ENCODE results near the gene MYO1F. TPM values are rescaled to one million over a fixed set of nuclear protein-coding genes. Genes with fewer than 3 reads are reported as not detected.

MYO1F gene
- total and polyA plus RNA-seq, 2 donors from 2014 or later = 1.7 to 35.8 TPM

- Histone ChIP-seq H3K27me3 (ENCODE audit: control insufficient read depth, insufficient read depth, low read length) (no peaks in the 10 kb centered on the region), H3K9ac (ENCODE audit: low read length in 3 of 3) (no peak overlapping the region), H3K4me1 (ENCODE audit: control insufficient read depth in 2 of 3, insufficient read depth in 2 of 3, low read depth in 1 of 3, low read length in 3 of 3) (peaks cover 0 to 15% (median 0%) of the 10 kb centered on the region in 3 donors), H3K27ac (ENCODE audit: low read depth in 2 of 2, low read length in 2 of 2) (no peak overlapping the region), H3K9me3 (ENCODE audit: control insufficient read depth in 2 of 3, insufficient read depth in 1 of 3, low read length in 3 of 3) (no peaks in the 10 kb centered on the region), H3K36me3 (ENCODE audit: control insufficient read depth in 2 of 3, insufficient read depth in 3 of 3, low read length in 3 of 3) (peaks cover 4 to 54% (median 34%) of the 10 kb centered on the region in 3 donors), H3K4me3 (ENCODE audit: low read length in 3 of 3) (no peak overlapping the region)
- DNase-seq (no peak), FAIRE-seq (no peak)
- TF ChIP-seq, protein P1, sequence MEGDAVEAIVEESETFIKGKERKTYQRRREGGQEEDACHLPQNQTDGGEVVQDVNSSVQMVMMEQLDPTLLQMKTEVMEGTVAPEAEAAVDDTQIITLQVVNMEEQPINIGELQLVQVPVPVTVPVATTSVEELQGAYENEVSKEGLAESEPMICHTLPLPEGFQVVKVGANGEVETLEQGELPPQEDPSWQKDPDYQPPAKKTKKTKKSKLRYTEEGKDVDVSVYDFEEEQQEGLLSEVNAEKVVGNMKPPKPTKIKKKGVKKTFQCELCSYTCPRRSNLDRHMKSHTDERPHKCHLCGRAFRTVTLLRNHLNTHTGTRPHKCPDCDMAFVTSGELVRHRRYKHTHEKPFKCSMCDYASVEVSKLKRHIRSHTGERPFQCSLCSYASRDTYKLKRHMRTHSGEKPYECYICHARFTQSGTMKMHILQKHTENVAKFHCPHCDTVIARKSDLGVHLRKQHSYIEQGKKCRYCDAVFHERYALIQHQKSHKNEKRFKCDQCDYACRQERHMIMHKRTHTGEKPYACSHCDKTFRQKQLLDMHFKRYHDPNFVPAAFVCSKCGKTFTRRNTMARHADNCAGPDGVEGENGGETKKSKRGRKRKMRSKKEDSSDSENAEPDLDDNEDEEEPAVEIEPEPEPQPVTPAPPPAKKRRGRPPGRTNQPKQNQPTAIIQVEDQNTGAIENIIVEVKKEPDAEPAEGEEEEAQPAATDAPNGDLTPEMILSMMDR (IDR thresholded peaks at IDR 0.05; ENCODE audit: borderline replicate concordance, extremely low read depth, insufficient read depth) = no peak
- intact Hi-C loops (cut with DNase I) = no loop called here
Measured at GRCh38 chr19:8478598-8478997, 98.6 kb downstream of the MYO1F start.

DNA sequence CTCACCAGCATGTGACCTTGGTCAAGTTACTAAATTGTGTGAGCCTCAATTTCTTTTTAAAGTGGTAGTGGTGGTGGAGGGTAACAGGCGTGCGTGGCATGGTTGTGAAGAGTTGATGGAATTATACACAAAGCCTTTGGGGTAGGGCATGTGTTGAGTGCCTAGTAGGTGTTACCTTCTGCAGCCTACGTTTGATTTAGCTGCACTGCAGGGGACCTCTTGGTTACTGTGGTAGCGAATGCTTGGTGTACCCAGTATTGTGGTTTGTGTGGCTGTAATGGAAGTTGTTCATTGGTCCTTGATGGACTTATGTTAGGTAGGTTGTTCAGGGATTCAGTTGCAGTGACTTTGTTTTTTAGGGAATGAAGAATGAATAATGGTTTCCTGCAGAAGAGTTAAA lies 99.4 kb downstream of the MYO1F start:
- FAIRE-seq (no peak), DNase-seq (no peak)
- H3K4me3 ChIP-seq (ENCODE audit: low read length in 3 of 3) = no peak overlapping the region
- TF ChIP-seq, protein P1 (IDR thresholded peaks at IDR 0.05; ENCODE audit: borderline replicate concordance, extremely low read depth, insufficient read depth) = no peak
- no peaks in the 10 kb centered on the region for H3K27me3 ChIP-seq (ENCODE audit: control insufficient read depth, insufficient read depth, low read length)
- peaks cover 0 to 15% (median 0%) of the 10 kb centered on the region in 3 donors for H3K4me1 ChIP-seq (ENCODE audit: control insufficient read depth in 2 of 3, insufficient read depth in 2 of 3, low read depth in 1 of 3, low read length in 3 of 3)
- H3K9ac ChIP-seq (ENCODE audit: low read length in 3 of 3) = no peak overlapping the region
- intact Hi-C loops (cut with DNase I) = no loop called here
- H3K36me3 ChIP-seq (ENCODE audit: control insufficient read depth in 2 of 3, insufficient read depth in 3 of 3, low read length in 3 of 3) = peaks cover 5 to 47% (median 31%) of the 10 kb centered on the region in 3 donors
- no peak overlapping the region for H3K27ac ChIP-seq (ENCODE audit: low read depth in 2 of 2, low read length in 2 of 2)
- H3K9me3 ChIP-seq (ENCODE audit: control insufficient read depth in 2 of 3, insufficient read depth in 1 of 3, low read length in 3 of 3) = no peaks in the 10 kb centered on the region

- Histone ChIP-seq H3K36me3 (ENCODE audit: control insufficient read depth in 2 of 3, insufficient read depth in 3 of 3, low read length in 3 of 3) (peaks cover 5 to 47% (median 33%) of the 10 kb centered on the region in 3 donors), H3K4me1 (ENCODE audit: control insufficient read depth in 2 of 3, insufficient read depth in 2 of 3, low read depth in 1 of 3, low read length in 3 of 3) (peaks cover 0 to 13% (median 0%) of the 10 kb centered on the region in 3 donors), H3K4me3 (ENCODE audit: low read length in 3 of 3) (no peak overlapping the region), H3K27ac (ENCODE audit: low read depth in 2 of 2, low read length in 2 of 2) (no peak overlapping the region), H3K27me3 (ENCODE audit: control insufficient read depth, insufficient read depth, low read length) (no peaks in the 10 kb centered on the region), H3K9me3 (ENCODE audit: control insufficient read depth in 2 of 3, insufficient read depth in 1 of 3, low read length in 3 of 3) (no peaks in the 10 kb centered on the region), H3K9ac (ENCODE audit: low read length in 3 of 3) (no peak overlapping the region)
- intact Hi-C loops (cut with DNase I) = no loop called here
- DNase-seq (no peak), FAIRE-seq (no peak)
- TF ChIP-seq, protein P1 (IDR thresholded peaks at IDR 0.05; ENCODE audit: borderline replicate concordance, extremely low read depth, insufficient read depth) = no peak
Measured at GRCh38 chr19:8476524-8476923, 100.7 kb downstream of the MYO1F start.

GRCh38 chr19:8475005-8475404 lies 102.2 kb downstream of the MYO1F start:
- TF ChIP-seq, protein P1 (IDR thresholded peaks at IDR 0.05; ENCODE audit: borderline replicate concordance, extremely low read depth, insufficient read depth) = no peak
- Histone ChIP-seq H3K36me3 (ENCODE audit: control insufficient read depth in 2 of 3, insufficient read depth in 3 of 3, low read length in 3 of 3) (peaks cover 7 to 52% (median 39%) of the 10 kb centered on the region in 3 donors), H3K4me1 (ENCODE audit: control insufficient read depth in 2 of 3, insufficient read depth in 2 of 3, low read depth in 1 of 3, low read length in 3 of 3) (peaks cover 0 to 4% (median 0%) of the 10 kb centered on the region in 3 donors), H3K9ac (ENCODE audit: low read length in 3 of 3) (no peak overlapping the region), H3K4me3 (ENCODE audit: low read length in 3 of 3) (no peak overlapping the region), H3K27me3 (ENCODE audit: control insufficient read depth, insufficient read depth, low read length) (no peaks in the 10 kb centered on the region), H3K27ac (ENCODE audit: low read depth in 2 of 2, low read length in 2 of 2) (no peak overlapping the region), H3K9me3 (ENCODE audit: control insufficient read depth in 2 of 3, insufficient read depth in 1 of 3, low read length in 3 of 3) (no peaks in the 10 kb centered on the region)
- intact Hi-C loops (cut with DNase I) = no loop called here
- FAIRE-seq (no peak), DNase-seq (no peak)
